Fibroblast of upper back skin (primary cell): ENCODE measurements around the gene FGD5.

Source experiments
- DNase-seq: peaks from one replicate; pipeline ENCODE4 v3.0.0-alpha.2; 2013

FGD5 gene, protein sequence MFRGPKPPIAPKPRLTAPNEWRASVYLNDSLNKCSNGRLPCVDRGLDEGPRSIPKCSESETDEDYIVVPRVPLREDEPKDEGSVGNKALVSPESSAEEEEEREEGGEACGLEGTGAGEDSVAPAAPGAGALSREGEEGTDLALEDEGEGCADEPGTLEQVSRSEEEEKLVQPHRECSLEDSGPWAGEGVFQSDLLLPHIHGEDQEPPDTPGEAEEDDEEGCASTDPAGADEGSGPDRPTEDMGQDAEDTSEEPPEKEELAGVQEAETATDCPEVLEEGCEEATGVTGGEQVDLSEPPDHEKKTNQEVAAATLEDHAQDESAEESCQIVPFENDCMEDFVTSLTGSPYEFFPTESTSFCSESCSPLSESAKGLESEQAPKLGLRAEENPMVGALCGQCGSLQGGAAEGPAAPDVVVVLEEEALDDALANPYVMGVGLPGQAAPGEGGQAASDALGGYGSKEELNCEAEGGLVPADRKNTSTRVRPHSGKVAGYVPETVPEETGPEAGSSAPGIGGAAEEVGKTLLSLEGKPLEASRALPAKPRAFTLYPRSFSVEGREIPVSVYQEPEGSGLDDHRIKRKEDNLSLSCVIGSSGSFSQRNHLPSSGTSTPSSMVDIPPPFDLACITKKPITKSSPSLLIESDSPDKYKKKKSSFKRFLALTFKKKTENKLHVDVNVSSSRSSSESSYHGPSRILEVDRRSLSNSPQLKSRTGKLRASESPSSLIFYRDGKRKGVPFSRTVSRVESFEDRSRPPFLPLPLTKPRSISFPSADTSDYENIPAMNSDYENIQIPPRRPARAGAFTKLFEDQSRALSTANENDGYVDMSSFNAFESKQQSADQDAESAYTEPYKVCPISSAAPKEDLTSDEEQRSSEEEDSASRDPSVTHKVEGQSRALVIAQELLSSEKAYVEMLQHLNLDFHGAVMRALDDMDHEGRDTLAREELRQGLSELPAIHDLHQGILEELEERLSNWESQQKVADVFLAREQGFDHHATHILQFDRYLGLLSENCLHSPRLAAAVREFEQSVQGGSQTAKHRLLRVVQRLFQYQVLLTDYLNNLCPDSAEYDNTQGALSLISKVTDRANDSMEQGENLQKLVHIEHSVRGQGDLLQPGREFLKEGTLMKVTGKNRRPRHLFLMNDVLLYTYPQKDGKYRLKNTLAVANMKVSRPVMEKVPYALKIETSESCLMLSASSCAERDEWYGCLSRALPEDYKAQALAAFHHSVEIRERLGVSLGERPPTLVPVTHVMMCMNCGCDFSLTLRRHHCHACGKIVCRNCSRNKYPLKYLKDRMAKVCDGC (N-terminal part only)

DNA sequence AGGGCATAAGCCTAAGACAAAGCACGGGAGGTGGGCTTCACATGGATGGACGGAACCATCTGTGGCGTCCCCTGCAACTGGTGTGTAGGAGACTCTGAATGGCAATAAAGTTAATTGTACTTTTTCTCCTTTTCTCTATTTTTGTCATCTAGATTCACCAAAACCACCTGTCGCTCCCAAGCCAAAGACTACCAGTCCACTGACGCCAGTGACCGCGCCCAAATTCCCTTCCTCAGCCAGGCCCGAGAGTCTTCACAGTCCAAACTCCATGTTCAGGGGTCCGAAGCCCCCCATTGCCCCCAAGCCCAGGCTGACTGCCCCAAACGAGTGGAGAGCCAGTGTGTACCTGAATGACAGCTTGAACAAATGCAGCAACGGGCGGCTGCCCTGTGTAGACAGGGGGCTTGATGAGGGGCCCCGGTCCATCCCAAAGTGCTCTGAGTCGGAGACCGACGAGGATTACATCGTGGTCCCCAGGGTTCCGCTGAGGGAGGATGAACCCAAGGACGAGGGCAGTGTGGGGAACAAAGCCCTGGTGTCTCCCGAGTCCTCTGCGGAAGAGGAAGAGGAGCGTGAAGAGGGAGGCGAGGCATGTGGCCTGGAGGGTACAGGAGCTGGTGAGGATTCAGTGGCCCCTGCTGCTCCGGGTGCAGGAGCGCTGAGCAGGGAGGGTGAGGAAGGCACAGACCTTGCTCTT, at the start of gene FGD5:
Gene FGD5 (plus strand): TSS at position 159 of the 697 bp plus-strand sequence. CDS start 110 bp downstream, at position 269.
- no peak for DNase-seq

DNA sequence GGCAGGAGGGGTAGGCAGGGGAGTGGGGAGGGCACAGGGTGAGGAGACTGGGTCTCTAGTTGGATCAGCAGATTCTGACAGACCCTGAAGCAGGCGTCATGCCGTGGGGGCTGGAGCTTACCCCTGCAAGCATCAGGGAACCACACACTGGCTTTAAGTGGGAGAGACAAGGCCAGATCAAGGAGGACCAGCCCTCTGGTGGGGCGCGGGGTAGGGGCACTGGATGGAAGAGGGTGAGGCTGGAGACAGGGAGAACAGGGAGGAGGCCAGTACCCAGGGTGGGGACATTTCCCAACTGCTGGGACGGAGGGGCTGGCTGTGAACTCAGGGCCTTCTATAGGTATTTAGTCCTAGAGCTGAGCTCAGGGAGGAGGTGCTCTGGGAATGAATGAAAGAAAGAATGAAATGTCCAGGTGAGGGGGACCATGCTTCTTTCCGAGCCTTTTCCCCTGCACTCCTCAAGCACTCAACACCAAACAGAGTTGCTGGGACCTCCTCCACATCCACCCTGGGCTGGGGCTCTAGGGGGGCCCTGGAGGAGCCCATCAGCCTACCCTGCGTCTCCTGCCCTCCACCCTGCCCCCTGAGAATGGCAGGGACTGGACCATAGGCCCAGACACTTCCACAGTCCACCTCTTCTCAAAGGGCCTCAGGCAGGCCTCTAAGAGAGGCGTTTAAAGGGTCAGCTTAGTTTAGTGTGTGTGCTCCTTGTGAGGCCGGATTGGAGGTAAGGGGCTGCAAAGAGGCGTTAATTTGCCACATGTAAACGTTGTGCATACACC, 49.0 kb upstream of the FGD5 start:
- no peak for DNase-seq

DNA sequence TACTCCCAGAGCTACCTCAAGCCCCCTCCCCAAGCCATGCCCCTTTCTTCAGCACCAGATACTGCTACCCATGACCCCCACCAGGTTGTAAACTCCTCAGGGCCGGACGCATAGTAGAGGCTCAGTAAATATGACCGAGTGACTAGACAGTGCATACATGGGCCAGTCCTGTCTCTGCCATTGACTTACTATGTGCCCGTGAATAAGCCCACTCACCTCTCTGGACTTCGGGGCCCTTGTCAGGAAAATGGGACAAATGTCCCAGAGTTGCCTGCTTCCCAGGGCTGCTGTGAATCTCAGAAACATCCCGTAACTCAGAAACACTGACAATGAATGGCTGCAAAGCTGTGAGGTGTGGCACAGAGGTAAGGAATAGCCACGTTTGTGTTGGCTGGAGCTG, 48.2 kb upstream of the FGD5 start:
- DNase-seq = no peak

DNA sequence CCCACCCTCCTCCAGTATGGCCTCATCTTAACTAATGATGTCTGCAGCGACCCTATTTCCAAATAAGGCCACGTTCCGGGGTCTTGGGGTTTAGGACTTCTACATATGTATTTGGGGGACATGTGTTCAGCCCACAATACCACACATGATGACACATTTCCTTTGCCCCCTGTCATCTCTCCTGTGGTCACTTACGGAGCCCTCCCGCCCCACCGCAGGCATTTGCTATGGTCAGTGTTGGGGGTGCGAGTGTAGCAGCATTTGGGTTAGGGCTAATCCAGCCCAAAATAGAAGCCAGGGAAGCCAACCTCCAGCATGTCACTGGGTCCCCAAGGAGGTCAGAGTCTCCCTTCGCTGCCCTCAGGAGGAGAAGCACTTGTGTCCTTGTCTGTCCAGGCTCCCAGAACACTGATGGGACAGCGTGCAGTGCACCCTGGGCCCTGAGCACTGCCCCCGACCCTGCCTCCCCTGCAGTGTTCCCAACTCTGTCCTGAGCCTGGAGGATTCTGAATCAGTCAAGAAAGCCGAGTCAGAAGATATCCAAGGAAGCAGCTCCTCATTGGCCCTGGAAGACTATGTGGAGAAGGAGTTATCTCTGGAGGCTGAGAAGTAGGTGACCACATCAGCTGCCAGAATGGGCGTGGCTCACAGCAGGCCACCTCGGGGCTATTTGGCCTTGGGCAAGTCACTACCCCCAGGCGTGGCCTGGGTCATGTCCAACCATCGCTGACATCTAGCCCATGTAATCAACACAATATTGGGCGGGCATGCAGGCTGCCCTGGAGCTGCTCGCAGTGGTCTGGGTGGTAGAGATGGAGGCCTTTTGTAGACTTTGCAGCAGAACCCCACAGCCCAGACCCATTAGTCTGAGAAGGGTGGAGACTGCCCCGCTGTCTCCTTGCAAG, 46.9 kb upstream of the FGD5 start:
- no peak for DNase-seq

DNA sequence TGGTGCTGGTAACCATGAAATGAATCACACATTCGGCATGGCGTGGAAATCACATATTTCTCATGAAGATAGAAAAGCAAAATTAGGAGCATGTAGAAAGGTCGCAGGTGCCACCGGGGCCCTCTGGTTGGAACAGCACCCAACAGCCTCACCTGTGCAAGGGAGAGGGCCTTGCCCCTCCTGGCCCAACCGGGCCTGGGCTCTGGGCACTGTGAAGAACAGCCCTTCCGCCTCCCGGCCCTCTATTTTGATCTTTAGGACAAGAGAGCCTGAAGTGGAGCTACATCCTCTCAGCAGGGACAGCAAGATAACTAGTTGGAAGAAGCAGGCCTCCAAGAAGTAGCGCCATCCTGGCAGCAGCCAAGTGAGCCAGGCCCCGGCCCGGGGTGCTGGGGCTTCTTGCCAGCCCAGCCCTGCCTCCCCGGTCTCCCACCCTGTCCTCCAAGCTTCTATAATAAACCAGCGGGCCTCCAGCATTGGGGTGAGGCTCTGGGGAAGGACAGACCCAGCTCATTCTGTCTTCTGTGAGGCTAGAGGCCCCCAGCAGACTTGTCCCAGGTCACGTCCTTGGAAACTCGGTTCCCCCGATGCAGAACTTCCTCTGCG, 46.1 kb upstream of the FGD5 start:
- DNase-seq = no peak

DNA sequence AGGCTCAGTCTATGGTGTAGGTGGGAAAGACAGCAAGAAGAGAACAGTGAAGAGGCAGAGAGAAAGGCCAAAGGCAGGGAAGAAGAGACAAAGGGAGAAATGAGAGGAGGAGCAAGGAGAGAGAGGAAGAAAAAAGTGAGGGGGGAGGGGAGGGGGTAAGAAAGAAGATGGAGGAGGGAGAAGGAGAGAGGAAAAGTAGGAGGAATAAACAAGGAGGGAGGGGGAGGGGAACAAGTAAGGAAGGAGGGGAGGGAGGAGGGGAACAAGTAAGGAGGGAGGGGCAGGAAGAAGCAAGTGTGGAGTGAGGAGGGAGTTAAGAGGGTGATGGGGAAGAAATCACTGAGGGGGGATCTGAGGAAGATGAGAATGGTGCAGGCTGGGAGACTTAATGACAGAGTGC, 45.5 kb upstream of the FGD5 start:
- no peak for DNase-seq

DNA sequence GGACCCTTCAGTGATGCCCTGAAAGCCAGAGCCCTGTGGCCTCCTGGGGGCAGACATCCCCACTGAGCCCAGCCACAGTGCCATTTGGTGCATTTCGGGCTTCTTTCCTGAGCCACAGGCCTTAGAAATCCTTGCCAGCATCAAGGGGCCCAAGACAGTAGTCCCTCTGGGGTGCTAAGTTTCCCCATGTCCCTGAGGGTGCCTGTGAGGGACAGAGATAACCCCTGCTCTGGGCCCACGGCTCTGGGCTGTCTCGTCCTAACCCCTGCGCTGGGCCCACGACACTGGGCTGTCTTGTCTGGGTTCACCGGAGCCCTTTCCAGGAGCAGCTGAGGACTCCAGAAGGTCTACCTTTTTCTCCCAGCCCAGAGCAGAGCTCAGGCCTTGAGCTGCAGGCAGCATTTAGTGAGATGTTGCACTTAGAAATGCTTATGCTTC, 45.1 kb upstream of the FGD5 start:
- no peak for DNase-seq

DNA sequence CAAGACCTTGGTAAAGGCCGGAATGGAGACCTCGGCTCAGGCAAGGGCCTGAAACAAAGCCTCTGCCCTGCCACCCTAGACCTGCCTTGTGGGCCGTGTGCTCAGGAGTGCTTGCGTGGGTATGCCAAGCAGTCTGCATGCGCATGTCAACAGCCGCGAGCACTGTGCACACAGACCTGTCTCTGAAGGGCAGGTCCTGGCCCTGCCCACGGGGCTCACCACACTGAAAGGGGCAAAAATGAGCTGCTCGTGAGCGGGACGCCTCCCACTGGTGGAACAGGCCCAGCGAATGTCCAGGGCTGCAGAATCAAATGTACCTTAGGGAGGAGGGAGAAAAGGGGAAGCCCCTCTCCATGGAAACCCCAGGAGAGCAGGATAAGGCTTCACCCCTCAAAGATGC, 44.3 kb upstream of the FGD5 start:
- DNase-seq = no peak

DNA sequence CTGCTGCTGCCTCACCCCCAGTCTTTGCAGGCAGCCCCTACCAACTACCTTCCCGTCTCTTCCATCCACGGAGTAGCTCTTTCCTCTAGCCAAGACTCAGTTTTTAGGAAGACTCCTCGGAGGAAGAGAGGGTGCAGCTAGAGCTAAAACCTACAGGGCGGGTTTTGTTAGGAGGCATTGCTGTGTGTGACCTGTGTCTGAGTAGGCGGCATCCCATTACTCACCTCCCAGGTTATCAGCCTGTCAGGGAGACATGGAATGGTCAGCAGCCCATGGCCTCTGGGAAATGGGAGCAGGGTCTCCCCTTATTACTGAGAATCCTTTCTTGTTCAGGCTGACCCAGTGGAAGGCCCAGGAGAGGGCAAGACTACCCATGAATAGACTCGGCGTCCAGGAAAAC, 43.8 kb upstream of the FGD5 start:
- DNase-seq = no peak

DNA sequence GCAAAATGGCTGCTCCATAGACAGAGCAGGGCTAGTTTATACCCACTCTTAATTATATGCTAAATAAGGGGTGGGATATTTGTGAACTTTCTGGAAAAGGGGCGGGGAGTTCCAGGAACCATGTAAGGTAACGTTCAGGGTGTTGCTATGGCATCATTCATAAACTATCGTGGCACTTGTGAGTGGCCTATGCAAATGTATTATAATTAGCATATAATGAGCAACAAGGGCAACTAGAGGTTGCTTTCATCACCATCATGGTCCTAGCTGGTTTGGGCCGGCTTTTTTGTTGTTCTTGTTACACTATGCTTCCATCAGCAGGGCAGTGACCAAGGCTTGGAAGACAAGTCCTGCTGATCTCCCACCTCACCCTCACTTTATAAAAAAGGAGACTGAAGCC, 43.2 kb upstream of the FGD5 start:
- no peak for DNase-seq

DNA sequence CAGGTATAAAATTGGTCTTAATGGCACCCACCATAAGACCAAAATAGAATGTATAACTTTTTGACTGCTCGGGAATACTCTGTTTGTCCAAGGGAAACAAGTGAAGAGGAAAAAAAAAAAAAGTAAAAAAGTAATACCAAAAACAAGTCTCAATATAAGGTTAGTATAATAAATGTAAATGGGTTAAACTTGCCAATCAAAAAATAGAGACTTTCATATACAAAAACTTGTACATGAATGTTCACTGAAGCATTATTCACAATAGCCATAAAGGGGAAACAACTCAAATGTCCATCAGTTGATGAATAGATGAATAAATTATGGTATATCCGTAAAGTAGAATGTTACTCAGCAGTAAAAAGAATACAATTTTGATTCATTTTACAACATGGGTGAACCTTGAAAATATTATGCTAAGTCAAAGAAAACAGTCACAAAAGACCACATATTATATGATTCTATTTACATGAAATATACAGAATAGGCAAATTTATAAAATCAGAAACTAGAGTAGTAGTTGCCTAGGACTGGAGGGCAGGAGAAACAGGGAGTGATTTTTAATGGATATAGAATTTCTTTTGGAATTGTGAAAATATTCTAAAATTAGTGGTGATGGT, 39.6 kb upstream of the FGD5 start:
- DNase-seq = no peak

DNA sequence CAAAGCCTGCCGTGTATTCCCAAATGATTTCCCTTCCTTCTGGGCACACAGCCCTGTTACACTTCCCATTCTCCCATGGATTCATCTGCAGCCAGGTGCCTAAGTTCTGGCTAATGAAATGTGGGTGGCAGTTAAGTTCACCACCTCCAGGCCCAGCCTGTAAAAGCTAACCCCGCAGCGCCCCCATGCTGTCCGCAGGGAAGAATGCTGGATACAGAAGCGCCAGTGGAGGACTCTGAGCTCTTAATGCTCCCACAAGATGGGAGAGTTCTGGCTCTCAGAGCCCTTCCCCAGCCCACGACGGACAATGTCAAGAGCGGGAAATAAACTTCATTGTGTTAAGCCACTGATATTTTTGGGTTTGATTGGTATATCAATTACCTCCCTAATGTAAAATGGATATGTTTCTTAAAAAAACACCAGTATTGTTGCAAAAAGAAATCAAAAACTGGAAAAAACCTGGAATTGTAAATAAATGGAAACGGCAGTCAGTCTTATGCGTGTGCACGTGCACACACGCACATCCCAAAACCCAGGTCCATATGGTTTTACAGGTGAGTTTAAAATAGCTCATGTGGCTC, 37.7 kb upstream of the FGD5 start:
- DNase-seq = peak; percentile 31

DNA sequence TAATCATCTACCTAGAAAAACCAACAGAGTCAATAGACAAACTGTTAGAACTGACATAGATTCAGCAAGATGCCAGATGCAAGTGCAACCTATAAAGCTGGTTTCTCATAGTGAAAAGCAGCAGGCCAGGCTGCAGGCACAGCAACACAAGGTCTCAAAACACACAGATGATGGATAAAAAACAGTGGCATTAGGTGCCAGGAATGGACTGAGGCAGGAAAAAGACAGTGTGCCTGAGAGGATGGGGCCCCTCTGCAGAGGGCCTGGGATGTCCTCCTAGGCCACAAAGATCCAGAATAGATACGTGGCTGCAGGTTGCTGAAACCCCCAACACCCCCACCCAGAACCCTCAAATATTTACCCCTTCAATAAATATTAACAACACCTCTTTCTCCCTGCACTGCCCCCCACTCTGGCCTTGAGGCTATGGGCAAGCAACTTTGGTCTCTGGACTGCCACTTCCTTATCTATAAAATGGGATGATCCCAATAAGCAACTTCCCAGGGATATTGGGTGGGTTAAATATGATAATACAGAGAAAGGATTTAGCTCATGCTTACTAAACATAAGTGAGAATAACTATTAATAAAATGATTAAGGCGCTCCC, 35.2 kb upstream of the FGD5 start:
- DNase-seq = no peak

DNA sequence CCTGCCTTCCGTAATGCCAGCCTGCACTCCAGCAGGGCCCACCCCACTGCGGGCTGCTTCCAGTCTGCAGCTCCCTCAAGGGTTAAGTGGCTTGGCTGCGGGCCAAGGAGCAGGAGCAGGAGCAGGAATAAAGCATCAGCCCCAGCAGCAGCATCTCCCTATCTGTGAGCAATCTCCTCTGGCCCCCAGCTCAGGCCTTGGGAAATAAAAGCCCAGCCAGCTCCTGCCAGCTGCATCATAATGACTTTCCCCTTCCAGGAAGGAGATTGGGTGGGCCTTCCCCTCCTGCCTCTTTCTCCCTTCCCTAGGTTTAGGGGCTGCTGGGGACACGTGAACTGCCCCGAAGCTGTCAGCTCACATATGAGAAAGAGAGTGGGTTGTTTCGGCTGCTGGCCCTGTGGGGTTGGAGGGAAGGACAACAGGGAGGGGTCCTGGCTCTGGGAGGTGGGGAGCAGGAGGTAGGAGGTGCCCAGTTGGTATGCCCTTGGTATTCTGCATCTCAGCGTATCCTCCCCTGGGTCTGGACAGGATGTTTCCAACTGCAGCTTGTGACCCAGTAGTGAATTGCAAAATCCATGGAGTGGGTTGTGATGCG, 34.6 kb upstream of the FGD5 start:
- DNase-seq = peak; percentile 9

DNA sequence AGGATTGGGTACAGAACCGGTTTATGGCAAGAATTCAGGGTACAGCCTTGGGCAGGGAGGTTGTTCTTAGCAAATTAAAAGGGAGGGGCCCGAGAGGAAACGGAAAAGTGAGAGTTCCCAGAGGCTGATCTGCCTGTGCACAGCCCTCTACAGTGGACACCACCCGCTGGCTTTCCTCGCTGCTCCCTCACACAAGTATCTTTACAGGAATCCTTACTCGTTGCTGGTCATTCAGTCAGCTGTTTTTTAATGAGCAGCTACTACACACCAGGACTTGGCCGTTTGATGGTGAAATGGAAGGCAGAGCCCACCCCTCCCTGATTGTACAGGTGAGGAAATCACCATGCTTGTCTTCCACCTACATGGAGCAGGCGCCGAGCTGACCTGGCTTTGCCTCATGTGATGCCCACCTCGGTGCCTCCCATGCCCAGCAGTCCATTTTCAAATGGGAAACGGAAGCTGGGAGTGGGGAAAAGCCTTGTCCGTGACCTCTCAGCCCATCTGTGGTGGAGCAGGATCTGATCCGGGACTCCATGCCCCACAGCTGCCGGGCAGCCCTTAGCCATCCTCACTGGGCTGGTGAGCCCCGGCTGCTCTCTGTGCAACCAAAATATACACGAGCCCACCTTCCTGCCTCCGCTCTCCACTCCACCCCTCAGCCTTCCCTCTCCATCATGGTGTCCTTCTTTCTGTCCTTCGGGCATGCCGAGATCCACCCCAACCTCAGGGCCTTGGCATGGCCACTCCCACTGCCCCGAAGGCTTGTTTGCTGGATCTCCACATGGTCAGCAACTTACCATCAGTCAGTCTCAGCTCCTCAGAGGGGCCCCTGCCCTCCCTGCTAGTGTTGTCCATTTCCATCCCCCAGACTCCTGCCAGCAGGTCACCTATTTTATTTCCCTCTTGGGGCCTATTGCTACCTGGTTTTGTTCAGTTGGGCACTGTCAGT, 33.3 kb upstream of the FGD5 start:
- no peak for DNase-seq

DNA sequence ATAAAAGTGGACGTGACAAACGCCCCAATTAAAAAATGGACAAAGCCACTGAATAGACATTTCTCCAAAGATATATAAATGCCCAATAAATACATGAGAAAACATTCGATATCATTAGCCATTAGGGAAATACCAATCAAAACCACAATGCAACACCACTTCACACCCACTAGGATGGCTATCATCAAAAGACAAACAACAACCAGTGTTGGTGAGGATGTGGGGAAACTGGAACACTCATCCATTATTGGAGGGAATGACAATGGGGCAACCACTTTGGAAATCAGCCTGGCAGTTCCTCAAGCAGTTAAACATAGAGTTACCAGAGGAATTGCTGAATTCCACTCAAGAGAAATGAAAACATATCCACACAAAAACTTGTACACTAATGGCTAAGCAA, 32.4 kb upstream of the FGD5 start:
- DNase-seq = no peak

DNA sequence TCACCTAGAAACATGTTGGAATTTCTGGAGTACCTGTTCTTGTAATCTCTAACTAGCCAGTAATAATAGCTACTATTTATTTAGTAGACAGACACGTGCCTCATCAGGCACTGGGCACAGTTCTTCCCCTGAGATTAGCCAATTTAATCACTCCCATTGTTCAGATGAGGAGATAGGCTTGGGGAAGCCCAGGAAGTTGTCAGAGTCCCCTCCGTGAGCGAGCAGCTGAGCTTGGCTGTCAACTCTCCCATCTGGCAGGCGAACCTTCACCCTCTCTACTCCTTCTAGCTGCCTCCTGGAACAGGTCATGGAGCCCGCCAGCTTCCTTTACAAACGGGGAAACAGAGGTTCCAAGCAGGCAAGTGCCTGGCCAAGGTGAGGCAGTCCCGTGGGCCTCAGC, 31.1 kb upstream of the FGD5 start:
- DNase-seq = no peak
